Lower leg skin (tissue), 4 donors: ENCODE results near the gene CCDC187. TPM values are rescaled to one million over a fixed set of nuclear protein-coding genes. Genes with fewer than 3 reads are reported as not detected.

Source experiments
- DNase-seq, 2 donors: peaks; one replicate each; pipeline ENCODE4 v3.0.0-alpha.2; 2019; ENCODE audit warnings: low spot score in 2 of 2
- H3K4me3 ChIP-seq: fragments of 200-600 bp; sonication (generic); 2 replicates; pipeline ENCODE4 v1.5.1; 2017; ENCODE audit warnings: mild to moderate bottlenecking, low read depth; ENCODE audit not compliant: poor library complexity, severe bottlenecking
- POLR2A ChIP-seq, 2 donors: fragments of 450-650 bp; IDR thresholded peaks; one replicate each; pipeline ENCODE4 v1.6.1; 2016 to 2017; ENCODE audit warnings: antibody characterized with exemption in 2 of 2, mild to moderate bottlenecking in 1 of 2, moderate library complexity in 1 of 2
- WGBS, 2 donors: methylation state at CpG; one replicate each; pipeline ENCODE4 v1.1.5; 2018; 5-methylcytosine and 5-hydroxymethylcytosine counted together
- intact Hi-C: fragments of 100-400 bp; cut with DNase I; formaldehyde crosslinking; loops from one replicate; pipeline ENCODE4 v1.15.0; 2023; ENCODE audit warnings: low total_unique reads
- total RNA-seq, 4 donors: library from RNA; depleted of rRNA; stranded (reverse); fragments of >200 nt; gene quantifications; one replicate each; pipeline ENCODE4 v1.1.0, GENCODE V29; 2016
- TF ChIP-seq, protein P1 (sequence below), 3 donors: fragments of 450-650 bp; IDR thresholded peaks; one replicate each; pipeline ENCODE4 v1.5.1; 2016; ENCODE audit warnings: antibody characterized with exemption in 3 of 3, mild to moderate bottlenecking in 3 of 3, moderate library complexity in 2 of 3

The CCDC187 gene
- total RNA-seq, 4 donors from 2014 or later, result 1.1 TPM; not detected in 3

DNA sequence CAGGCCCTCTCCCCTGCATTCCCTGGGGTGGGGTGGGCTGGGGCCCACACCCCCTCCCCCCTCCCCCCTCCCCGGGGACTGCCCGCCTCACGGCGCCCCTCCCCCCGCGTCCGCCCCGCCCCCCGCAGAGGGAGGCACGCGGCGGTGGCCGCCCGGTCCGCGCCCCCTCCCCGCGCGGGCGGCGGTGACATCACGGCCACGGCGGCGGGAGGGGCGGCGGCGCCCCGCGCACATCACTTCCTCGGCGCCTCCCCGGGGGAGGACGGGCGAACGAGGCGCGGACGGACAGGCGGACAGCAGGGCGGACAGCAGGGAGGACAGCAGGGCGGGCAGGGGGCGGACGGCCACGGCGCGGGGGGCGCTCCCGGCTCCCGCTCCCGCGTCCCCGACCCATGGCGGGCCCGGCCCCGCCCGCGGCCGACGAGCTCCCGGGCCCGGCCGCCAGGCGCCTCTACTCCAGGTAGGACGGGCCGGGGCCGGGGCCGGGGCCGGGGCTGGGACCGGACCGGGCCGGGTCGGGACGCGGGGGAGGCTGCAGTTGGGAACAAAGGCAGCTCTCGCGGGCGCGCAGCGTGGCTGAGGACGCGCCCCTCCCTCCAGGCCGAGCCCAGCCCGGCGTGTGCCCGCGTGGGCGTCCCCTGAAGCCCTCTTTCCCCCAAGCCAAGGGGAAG is 23.5 kb upstream of the CCDC187 start, which contains the start of gene GPSM1:
GPSM1 (plus strand) TSS at position 236 of the 671 bp plus-strand sequence; CDS start at position 393, 157 bp downstream.
- DNase-seq, result no peak
- H3K4me3 ChIP-seq, result peak within 1 kb of the TSS; percentile 19
- 0 to 1% methylated on average over 7 to 14 of the region's 88 CpGs for WGBS, 2 donors
- TF ChIP-seq, protein P1, sequence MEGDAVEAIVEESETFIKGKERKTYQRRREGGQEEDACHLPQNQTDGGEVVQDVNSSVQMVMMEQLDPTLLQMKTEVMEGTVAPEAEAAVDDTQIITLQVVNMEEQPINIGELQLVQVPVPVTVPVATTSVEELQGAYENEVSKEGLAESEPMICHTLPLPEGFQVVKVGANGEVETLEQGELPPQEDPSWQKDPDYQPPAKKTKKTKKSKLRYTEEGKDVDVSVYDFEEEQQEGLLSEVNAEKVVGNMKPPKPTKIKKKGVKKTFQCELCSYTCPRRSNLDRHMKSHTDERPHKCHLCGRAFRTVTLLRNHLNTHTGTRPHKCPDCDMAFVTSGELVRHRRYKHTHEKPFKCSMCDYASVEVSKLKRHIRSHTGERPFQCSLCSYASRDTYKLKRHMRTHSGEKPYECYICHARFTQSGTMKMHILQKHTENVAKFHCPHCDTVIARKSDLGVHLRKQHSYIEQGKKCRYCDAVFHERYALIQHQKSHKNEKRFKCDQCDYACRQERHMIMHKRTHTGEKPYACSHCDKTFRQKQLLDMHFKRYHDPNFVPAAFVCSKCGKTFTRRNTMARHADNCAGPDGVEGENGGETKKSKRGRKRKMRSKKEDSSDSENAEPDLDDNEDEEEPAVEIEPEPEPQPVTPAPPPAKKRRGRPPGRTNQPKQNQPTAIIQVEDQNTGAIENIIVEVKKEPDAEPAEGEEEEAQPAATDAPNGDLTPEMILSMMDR (IDR thresholded peaks at IDR 0.05), result no peak
- no peak for TF ChIP-seq POLR2A (IDR thresholded peaks at IDR 0.05)
- intact Hi-C loops, result no loop called here

DNA sequence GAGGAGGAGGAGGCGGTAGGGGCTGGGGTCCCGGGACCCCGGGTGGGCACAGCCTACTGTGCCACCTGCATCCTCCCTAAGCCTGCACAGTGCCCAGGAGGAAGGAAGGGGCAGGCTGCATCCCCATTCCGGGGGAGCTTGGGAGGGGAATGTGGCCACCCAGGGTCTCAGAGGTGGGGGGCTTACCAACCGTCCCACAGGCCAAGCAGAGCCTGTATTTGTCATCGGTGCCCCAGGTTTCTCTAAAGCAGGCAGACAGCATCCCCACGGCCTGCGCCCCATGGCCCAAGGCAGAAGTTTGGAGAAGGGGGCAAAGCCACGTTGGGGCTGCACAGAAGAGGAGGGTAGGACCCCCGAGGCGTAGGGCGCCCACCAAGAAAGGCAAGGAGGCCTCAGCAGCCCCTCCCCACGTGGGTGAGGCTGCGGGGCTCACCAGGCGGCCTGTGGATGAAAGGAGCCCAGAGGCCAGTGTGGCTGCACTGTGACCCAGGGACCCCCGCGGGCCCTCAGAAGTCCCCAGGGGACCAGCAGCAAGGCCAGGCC is 22.9 kb upstream of the CCDC187 start:
- H3K4me3 ChIP-seq, result no peak overlapping the region
- no peak for DNase-seq
- no peak for TF ChIP-seq POLR2A (IDR thresholded peaks at IDR 0.05)
- TF ChIP-seq, protein P1 (IDR thresholded peaks at IDR 0.05), result no peak
- intact Hi-C loops, result no loop called here
- WGBS, 2 donors, result 44 to 47% methylated on average over 15 to 17 of the region's 17 CpGs

DNA sequence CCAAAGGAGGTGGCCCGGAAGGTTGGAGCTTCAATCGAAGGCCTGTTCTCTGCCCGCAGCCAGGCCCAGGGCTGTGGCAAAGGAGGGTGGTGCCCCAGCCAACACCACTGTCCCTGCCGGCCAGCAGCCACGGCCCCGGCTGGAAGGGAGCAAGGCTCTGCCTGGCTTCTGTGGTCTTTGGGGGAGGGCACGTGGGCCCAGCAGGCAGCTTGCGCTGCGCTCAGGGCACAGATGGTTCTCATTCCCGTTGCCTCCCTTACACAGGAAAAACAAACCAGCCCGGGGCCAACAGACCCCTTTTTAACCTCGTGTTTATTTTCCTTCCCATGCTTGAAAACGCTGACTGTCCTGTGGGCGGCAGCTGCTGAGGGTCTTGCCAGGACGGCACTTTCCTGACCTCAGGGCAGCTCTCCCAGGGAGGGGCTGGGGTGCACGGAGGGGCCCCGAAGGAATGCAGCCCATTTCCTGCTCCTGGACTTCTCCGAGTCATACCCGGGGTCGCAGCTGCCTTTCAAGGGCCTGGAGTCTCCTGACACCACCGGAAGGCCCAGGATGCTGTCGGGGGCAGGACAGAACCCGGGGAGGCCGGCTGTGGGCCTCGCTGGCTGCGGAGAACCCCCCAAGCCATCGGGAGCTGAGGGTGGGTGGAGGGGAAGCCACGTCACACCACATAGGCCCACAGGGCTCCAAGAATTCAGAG is 22.3 kb upstream of the CCDC187 start:
- no peak for DNase-seq
- intact Hi-C loops, result no loop called here
- H3K4me3 ChIP-seq, result no peak overlapping the region
- TF ChIP-seq POLR2A (IDR thresholded peaks at IDR 0.05), result no peak
- TF ChIP-seq, protein P1 (IDR thresholded peaks at IDR 0.05), result no peak
- WGBS, 2 donors, result 43 to 49% methylated on average over 25 of the region's 28 CpGs

DNA sequence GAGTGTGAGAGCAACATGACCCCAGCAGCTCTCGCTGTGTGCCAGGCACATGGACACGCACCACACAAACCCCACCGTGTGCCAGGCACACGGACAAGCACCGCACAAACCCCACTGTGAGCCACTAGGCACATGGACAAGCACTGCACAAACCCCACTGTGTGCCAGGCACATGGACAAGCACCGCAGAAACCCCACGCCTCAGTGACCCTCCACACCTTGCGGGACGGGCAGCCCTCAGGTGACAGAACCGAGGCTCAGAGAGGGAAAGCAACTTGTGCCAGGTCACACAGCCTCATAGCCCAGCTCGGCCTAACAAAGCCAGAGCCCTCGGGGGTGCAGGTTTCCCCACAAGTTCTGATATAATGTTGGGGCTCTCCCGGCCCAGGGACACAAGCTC is 21.5 kb upstream of the CCDC187 start:
- no peak overlapping the region for H3K4me3 ChIP-seq
- intact Hi-C loops, result no loop called here
- TF ChIP-seq POLR2A (IDR thresholded peaks at IDR 0.05), result no peak
- TF ChIP-seq, protein P1 (IDR thresholded peaks at IDR 0.05), result no peak
- WGBS, 2 donors, result 87 to 96% methylated on average over 13 of the region's 13 CpGs
- no peak for DNase-seq

DNA sequence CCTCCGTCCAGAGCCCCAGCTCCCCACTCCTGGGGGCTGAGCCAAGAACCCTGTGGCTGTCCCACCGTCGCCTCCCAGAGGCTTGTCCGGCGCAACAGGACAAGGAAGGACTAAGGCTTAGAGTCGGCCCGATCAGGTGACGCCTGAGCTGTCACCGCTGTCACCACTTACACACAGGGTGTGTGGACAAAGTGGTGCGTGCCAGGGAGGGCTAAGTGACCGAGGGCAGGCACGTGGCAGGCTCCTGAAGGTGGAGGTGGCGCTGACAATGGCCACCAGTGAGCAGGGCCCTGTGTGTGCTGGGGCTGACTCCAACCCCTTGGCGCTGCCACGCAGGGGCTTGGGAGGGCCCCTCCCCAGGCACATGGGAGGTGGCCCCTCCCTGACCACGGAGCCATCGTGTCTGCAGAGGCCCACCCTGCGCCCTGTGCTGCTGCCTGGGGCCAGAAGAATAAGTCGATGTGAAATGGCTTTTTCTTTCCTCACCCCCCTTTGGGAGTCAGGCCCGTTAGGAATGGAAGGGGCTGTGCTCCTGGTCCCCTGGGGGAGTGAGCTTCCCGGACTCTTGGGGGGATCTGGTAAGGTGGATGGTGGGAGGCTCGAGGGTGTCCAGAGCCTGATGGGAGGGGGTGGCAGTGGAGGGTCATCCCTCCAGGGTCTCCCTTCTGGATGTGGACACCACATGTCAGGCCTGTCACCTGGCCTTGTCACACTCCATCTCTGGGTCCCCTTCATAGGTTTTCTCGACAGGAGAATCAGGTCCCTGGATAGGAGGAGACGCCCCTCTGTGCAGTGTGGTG is 20.8 kb upstream of the CCDC187 start:
- DNase-seq, result no peak
- 79 to 82% methylated on average over 21 to 22 of the region's 24 CpGs for WGBS, 2 donors
- intact Hi-C loops, result no loop called here
- TF ChIP-seq, protein P1 (IDR thresholded peaks at IDR 0.05), result no peak
- H3K4me3 ChIP-seq, result no peak overlapping the region
